ENCODE results near the gene LAMC3.

DNA sequence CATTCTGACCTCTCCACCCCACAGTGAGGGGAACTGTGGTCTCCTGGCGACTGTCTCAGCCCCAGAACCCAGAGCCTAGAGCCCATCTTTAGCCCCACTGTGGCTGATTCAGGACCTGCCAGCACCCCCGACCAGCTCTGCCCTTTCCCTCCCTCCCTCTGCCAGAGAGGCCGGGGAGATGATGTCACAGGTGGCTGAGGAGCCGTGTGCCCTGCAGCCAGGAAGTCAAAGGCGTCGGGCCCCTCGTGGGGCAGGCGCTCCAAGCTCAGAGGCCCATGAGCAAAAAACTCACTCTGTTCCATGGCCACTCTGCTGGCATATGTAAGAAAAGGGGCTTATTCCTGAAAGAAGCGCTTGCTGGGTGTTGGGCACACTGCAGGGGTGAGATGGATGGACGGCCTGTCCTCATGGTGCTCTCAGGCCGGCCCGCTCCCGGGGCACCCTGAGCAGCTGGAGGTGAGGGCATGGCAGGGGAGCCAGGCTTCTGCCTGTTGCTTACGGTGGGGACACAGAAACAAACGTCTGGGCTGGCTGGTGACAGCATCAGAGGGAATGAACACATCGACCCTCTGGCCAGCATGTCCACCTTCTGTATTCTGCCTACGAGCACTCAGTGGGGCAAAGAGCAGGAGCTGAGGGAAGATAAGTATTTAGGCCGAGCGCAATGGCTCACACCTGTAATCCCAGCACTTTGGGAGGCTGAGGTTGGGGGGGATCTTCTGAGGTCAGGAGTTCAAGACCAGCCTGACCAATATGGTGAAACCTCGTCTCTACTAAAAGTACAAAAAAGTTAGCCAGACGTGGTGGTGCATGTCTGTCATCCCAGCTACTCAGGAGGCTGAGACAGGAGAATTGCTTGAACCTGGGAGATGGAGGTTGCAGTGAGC, 41.1 kb downstream of the LAMC3 start:
- TF ChIP-seq, protein P1, sequence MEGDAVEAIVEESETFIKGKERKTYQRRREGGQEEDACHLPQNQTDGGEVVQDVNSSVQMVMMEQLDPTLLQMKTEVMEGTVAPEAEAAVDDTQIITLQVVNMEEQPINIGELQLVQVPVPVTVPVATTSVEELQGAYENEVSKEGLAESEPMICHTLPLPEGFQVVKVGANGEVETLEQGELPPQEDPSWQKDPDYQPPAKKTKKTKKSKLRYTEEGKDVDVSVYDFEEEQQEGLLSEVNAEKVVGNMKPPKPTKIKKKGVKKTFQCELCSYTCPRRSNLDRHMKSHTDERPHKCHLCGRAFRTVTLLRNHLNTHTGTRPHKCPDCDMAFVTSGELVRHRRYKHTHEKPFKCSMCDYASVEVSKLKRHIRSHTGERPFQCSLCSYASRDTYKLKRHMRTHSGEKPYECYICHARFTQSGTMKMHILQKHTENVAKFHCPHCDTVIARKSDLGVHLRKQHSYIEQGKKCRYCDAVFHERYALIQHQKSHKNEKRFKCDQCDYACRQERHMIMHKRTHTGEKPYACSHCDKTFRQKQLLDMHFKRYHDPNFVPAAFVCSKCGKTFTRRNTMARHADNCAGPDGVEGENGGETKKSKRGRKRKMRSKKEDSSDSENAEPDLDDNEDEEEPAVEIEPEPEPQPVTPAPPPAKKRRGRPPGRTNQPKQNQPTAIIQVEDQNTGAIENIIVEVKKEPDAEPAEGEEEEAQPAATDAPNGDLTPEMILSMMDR (conservative IDR thresholded peaks at IDR 0.05; ENCODE audit: low read depth, low read length) = no peak
- TF ChIP-seq EZH2 (IDR thresholded peaks at IDR 0.05; ENCODE audit: low read length, unreplicated experiment) = no peak
- TF ChIP-seq EZH2phosphoT487 (IDR thresholded peaks at IDR 0.05; ENCODE audit: borderline replicate concordance, low read length) = no peak
